K562 (cell line): ENCODE results near the gene GLIPR1L1. TPM values are rescaled to one million over a fixed set of nuclear protein-coding genes. Genes with fewer than 3 reads are reported as not detected.

ENCODE experiments used
- ARID4B ChIP-seq: sonication (generic); formaldehyde crosslinking; IDR thresholded peaks from 2 replicates; pipeline ENCODE4 v1.8.0; 2022; ENCODE audit warnings: mild to moderate bottlenecking, missing genetic modification reagents
- CC2D1A ChIP-seq: fragments of 450-650 bp; IDR thresholded peaks from 2 replicates; pipeline ENCODE4 v1.6.1; 2017; ENCODE audit warnings: mild to moderate bottlenecking
- CHCHD3 ChIP-seq: fragments of 250-450 bp; sonication (Bioruptor Pico); IDR thresholded peaks from 2 replicates; pipeline ENCODE4 v2.1.2; 2022; ENCODE audit warnings: mild to moderate bottlenecking
- CREM ChIP-seq: IDR thresholded peaks from 2 replicates; pipeline ENCODE4 v1.6.1; 2014; ENCODE audit warnings: antibody characterized with exemption, low read depth
- HMGN3 ChIP-seq: IDR thresholded peaks from 2 replicates; pipeline ENCODE4 v1.6.1; 2011; ENCODE audit warnings: borderline replicate concordance, low read depth, mild to moderate bottlenecking, mixed read lengths, low read length; ENCODE audit not compliant: insufficient read length; ENCODE audit errors: extremely low read depth
- MAFK ChIP-seq: IDR thresholded peaks from 2 replicates; pipeline ENCODE4 v1.6.1; 2011; ENCODE audit warnings: low read length, improper control_type of control experiment
- NCOR1 ChIP-seq: fragments of 450-650 bp; IDR thresholded peaks from 2 replicates; pipeline ENCODE4 v1.6.1; 2016; ENCODE audit warnings: mild to moderate bottlenecking, moderate library complexity
- NFE2 ChIP-seq: IDR thresholded peaks from 2 replicates; pipeline ENCODE4 v1.6.1; 2014; ENCODE audit warnings: antibody characterized with exemption, low read depth
- NR2C1 ChIP-seq, 2 experiments: fragments of 450-650 bp; IDR thresholded peaks; 2 replicates each; pipeline ENCODE4 v1.6.1; 2017; ENCODE audit warnings: mild to moderate bottlenecking in 2 of 2, antibody characterized with exemption in 1 of 2, inconsistent platforms in 1 of 2, missing compliant biosample characterization in 1 of 2, missing genetic modification characterization in 1 of 2
- SNRNP70 ChIP-seq: fragments of 200-400 bp; formaldehyde crosslinking; optimal IDR thresholded peaks from 2 replicates; pipeline ENCODE3; 2017; ENCODE audit warnings: low read depth, low read length
- SP2 ChIP-seq: IDR thresholded peaks from 2 replicates; pipeline ENCODE4 v1.6.1; 2011; ENCODE audit warnings: mild to moderate bottlenecking, low read depth, low read length, moderate library complexity; ENCODE audit not compliant: poor library complexity, severe bottlenecking; ENCODE audit errors: extremely low read depth
- ZBTB2 ChIP-seq: fragments of 450-650 bp; IDR thresholded peaks from 2 replicates; pipeline ENCODE4 v1.6.1; 2016; ENCODE audit warnings: antibody characterized with exemption
- ZBTB49 ChIP-seq: sonication (generic); formaldehyde crosslinking; IDR thresholded peaks from 2 replicates; pipeline ENCODE4 v1.8.0; 2022; ENCODE audit warnings: missing genetic modification reagents, mild to moderate bottlenecking, borderline replicate concordance
- ZNF253 ChIP-seq: fragments of 250-450 bp; sonication (Bioruptor Pico); conservative IDR thresholded peaks from 2 replicates; pipeline ENCODE4 v1.6.1; 2021; ENCODE audit warnings: mild to moderate bottlenecking
- ZNF316 ChIP-seq: fragments of 450-650 bp; IDR thresholded peaks from 2 replicates; pipeline ENCODE4 v1.6.1; 2016
- ZNF398 ChIP-seq: fragments of 250-450 bp; sonication (Bioruptor Pico); IDR thresholded peaks from 2 replicates; pipeline ENCODE4 v1.8.0; 2021; ENCODE audit warnings: moderate library complexity, mild to moderate bottlenecking, inconsistent platforms
- polyA plus RNA-seq, 8 experiments: library from polyadenylated mRNA; depleted of rRNA in 4 of 8; stranded (reverse) in 5 of 8; unstranded in 3 of 8; fragments of >200 nt; fragmentation: Nextera tagmentation in 2 of 8; fragmentation: Illumina TruSeq in 1 of 8; extraction: Ambion mirVana in 2 of 8; extraction: Trizol in 1 of 8; gene quantifications; 2 replicates each; pipeline versions ENCODE4 v1.2.1 to v1.2.3, GENCODE V29; 2011 to 2014; ENCODE audit warnings: inconsistent platforms in 1 of 8, missing spikeins in 1 of 8
- total RNA-seq, 7 experiments: library from RNA; depleted of rRNA in 6 of 7; stranded (reverse); fragments of >200 nt in 6 of 7; fragmentation: Illumina TruSeq in 2 of 7; extraction: Trizol in 2 of 7; gene quantifications; 2 replicates each; pipeline versions ENCODE4 v1.2.1 to v1.2.3, GENCODE V29; 2011 to 2021; ENCODE audit warnings: low replicate concordance in 1 of 7

The GLIPR1L1 gene
- total and polyA plus RNA-seq, 9 of the 15 experiments (the other 6 are each of a cell fraction or from before 2014, with no cell fraction given), result not detected

DNA sequence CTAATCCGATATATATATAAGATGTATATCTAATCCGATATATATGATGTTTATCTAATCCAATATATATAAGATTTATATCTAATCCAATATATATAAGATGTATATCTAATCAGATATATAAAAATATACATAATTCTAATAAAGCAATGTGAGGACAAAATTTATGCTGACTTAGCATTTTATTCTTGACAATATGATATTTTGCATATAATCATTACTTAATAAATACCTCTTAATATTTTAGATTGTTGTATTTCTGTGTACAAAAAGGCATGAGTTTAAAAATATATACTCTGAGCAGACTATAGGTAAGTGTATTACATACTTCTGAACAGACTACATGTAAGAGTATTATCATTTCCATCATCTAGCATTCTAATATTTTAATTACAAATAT is 75.4 kb downstream of the GLIPR1L1 start (continued):
- TF ChIP-seq NCOR1, result no peak
- no peak for TF ChIP-seq CREM
- TF ChIP-seq ARID4B (CRISPR knock-in tag), result no peak
- no peak for TF ChIP-seq ZBTB2
- TF ChIP-seq MAFK, result peak; percentile 98
- no peak for TF ChIP-seq NFE2
- no peak for TF ChIP-seq HMGN3
- TF ChIP-seq ZNF398 (CRISPR knock-in tag), result no peak
- no peak for TF ChIP-seq SNRNP70
- no peak for TF ChIP-seq CC2D1A
- no peak for TF ChIP-seq ZNF253 (CRISPR knock-in tag)
- peak; percentile 96 for TF ChIP-seq ZNF316
- TF ChIP-seq NR2C1 (IDR thresholded peaks at IDR 0.05), result no peak
- no peak for TF ChIP-seq NR2C1 (tag; IDR thresholded peaks at IDR 0.05)
- no peak for TF ChIP-seq CHCHD3
- no peak for TF ChIP-seq ZBTB49
- no peak for TF ChIP-seq SP2
